ENCODE measurements around the gene CPNE4.

The CPNE4 gene

DNA sequence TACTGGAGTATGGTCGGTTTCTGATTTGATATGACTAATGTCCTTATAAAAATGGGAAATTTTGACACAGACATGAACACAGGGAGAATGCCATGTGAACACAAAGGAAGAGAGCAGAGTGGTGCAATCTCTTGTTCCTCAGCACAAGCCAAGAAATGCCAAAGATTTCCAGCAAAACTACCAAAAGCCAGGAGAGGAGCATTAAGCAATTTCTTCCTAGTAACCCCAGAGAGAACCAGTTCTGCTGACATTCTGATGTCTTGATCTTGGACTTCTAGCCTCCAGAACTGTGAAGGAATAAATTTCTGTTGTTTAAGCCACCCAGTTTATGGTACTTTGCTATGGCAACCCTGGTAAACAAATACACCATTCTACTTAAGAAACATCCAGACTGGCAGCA is 304.2 kb downstream of the CPNE4 start:
- DNase-seq: no peak

DNA sequence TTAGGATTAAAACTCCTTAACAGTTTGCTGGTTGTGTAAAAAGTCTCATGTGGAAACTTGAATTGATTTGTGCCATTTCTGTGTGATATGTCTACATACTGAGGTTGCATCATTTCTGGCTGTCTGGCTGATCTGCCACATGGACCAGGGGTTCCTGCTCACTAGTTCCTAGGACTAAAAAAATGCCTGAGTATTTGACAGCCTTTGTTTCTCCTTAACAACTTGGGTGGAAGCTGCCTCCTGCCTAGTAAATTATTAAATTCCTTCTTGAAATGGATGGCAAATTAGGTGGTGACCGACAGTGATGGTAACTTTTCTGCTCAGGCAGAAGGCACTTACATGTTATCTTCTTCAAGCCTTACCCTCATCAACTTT is 305.2 kb downstream of the CPNE4 start:
- no peak for DNase-seq

DNA sequence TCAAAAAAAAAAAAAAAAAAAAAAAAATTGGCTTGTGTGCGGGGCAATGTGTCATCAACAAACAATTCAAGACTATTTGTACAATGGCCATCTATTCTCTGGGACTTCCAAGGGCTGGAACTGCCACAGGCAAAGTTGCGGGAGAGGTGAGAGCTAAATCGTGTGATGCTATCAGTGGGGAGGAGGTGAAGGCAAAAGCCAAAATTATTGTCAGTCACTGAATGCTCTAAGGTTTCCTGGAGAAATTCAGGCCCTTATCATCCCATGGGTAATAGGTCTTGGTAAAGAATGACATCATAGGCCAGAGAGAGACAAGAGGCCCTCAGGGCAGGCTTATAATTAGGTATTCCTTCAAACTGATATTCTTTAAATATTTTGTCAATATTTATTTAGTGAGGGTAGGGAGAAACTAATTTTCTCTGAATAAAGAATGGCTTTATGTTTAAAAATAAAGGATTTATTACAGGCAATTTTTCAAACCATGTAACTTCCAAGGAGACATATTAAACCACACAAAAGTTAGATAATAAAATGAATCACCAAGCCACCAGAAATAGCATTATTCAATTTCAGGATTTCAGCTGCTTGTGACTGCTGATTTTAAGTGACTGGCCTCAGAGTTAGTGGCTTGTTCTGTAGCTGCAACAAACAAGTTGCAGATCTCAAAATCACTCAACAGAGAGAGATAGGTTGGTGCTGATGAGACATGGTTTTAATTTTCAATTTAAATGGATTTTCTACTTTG is 305.7 kb downstream of the CPNE4 start:
- DNase-seq: no peak

GRCh38 chr3:131725414-131725813 is 309.4 kb downstream of the CPNE4 start:
- no peak for DNase-seq

GRCh38 chr3:131723343-131723742 is 311.5 kb downstream of the CPNE4 start:
- DNase-seq: no peak

- no peak for DNase-seq
Measured at GRCh38 chr3:131717493-131717892, 317.3 kb downstream of the CPNE4 start.

DNA sequence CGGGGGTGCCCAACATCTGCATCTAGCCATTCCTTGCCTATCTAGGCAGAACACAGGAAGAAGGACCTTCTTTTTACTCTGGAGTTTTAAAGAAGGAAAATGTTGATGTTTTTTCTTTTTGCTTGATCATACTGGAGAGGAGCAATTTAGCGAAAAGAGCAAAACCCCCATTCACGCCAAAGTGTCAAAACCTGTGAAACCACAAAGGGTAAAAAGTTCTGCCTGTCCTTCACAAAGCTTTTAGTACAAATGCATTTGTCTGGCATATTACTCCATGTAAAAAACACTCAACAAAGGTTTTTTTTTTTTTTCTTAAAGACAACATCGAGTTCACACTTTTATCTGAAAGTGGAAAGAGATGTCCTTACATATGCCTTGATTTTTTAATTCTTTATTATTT is 317.9 kb downstream of the CPNE4 start:
- DNase-seq: no peak

DNA sequence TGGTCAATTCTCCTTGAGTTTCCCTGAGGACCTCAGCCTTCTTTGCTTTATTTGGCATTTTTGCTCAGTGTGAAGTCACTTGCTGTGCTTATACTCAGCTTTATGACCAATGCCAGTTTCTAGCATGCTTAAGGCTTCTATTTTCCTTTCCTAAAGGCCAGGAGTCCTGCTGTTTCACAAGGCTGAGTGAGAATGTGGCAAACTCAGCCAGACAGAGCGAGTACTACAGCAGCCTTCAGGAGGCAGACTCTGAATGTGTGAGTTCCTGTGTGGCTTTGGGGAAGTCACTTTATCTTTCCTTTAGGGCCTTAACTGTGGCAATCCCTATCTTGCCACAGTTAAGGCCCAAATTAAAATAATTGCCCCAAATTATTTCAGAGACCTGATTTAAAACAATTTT is 318.8 kb downstream of the CPNE4 start:
- DNase-seq: no peak

DNA sequence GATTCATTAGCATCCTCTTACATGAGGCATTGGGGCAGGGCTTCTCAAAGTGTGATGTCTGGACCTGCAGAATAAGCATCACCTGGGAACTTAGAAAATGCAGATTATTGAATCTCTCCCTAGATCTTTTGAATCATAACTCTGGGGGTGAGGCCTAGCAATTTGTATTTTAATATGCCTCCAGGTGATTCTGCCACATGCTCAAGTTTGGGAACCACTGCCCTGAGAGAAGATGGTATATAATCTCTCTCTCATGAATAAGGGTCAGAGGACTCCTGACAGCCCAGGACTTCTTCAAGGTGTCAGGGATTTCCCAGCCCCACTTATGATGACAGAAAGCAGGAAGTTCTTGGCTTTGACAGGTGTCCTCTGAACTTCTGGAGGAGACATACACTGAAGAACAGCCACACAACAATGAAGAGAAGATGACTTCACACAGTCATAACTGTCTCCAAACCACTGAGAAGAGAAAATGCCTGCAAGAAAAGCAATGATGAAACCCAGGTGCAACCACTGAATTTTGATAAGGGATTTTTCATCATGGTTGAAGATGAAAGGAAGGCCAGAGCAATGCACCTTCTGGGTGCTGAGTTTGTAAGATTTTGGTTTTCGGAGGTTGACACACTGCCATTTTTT is 320.1 kb downstream of the CPNE4 start:
- DNase-seq: no peak

GRCh38 chr3:131713416-131714123 is 321.2 kb downstream of the CPNE4 start:
- DNase-seq: no peak

- no peak for DNase-seq
Measured at GRCh38 chr3:131712662-131713061, 322.2 kb downstream of the CPNE4 start.

- DNase-seq: no peak
Measured at GRCh38 chr3:131711114-131711768, 323.6 kb downstream of the CPNE4 start.

- no peak for DNase-seq
Measured at GRCh38 chr3:131708241-131708640, 326.6 kb downstream of the CPNE4 start.

GRCh38 chr3:131705558-131706051 is 329.2 kb downstream of the CPNE4 start:
- DNase-seq: no peak

GRCh38 chr3:131705099-131705498 is 329.7 kb downstream of the CPNE4 start:
- no peak for DNase-seq

GRCh38 chr3:131704098-131704497 is 330.7 kb downstream of the CPNE4 start:
- DNase-seq: no peak

DNA sequence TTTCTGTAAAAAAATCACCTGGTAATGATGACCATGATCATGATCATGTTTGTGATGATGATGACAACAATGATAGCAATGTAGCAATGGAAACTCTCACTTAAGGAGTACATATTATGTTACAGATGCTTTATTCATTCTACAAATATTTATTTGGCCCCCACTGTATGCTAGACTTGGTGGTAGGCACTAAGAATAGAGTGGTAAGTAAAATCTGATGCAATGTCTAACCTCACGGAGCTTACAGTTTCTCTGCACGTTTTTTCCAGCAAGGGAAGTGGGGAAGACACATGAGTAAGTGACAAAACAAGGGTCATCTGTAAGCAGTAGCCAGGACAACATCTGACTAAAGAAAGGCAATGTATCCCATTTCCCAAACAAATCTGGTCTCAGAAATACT is 332.7 kb downstream of the CPNE4 start:
- no peak for DNase-seq

DNA sequence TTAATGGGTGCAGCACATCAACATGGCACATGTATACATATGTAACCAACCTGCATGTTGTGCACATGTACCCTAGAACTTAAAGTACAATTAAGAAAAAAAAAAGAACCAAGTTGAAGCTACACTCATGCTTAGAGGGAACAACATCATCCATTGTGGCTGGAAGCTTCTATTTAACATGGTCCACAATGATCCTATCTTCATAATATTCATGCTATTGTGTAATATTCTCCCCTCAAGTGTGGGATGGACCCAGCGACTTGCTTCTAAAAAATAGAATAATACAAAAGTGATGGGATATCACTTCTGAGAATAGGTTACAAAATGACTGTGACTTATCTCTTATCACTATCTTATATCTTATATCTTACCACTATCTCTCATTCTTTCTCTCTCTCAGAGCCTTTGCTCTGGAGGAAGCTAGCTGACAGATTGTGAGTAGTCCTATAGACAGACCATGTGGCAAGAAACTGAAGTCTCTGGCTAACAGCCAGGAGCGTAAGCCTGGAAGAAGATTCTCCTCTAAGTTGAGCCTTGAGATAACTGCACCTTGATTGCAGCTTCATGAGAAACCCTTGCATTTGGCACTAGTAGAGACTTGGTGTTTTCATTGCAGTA is 333.6 kb downstream of the CPNE4 start:
- no peak for DNase-seq

DNA sequence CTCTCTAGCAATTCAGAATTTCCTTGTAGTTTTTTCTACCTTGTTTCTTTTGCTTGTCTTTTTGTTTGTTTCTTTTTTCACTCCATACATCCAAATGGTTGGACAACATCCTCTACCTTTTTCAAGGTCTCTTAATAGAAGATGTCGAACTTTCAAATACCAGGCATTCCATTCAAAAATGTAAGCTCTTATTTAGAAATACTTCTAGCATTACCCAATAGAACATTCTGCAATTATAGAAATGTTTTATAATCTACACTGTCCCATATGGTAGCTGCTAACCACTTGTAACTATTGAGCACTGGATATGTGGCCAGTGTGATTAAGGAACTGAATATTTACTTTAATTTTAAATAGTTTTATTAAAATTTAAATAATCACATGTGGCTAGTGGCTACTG is 335.8 kb downstream of the CPNE4 start:
- no peak for DNase-seq

GRCh38 chr3:131694376-131694775 is 340.4 kb downstream of the CPNE4 start:
- DNase-seq: no peak

DNA sequence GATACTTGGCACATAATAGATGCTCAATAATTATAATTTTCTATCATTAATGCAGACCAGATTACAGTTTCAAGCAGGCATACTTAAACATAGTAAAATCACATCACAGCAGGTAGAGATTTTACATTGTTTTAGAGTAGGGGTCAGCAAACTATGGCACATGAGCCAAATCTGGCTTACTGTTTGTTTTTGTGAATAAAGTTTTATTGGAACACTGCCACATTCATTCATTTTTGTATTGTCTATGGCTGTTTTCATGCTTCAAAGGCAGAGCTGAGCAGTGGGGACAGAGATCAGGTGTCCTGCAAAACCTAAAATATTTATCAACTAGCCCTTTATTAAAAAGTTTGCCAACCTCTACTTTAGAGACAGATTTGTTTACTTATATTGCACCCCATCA is 342.5 kb downstream of the CPNE4 start:
- DNase-seq: no peak

- no peak for DNase-seq
Measured at GRCh38 chr3:131690800-131691199, 344.0 kb downstream of the CPNE4 start.

DNA sequence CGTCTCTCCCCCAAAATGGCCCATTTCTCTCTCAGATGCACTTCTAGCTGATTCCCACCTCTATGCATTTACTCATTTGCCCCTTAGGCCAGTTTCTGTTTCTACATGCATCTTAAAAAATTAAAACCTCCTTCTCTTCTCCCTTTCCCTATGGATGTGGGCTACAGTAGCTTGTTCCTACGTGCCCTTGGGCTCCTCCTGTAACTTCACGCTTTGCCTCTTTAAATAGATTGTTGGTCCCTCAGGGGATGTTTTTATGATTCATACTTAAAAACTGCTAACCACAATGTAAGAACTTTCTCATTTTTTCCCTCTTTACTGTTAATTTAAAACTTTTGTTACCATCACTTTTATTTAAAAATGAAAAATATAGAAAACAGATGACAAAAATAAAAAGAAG is 346.4 kb downstream of the CPNE4 start:
- DNase-seq: no peak
